HEK293T (cell line): ENCODE results near the gene LAG3.
A peak's percentile ranks its signal among the peaks of the same experiment; 100 is the strongest.
"Not testable (repeated sequence)": the region's sequence is repeated elsewhere in the genome, so short reads cannot be mapped to it uniquely, and the experiment has no call there.

Source experiments
- CTCF ChIA-PET: fragments of 350-600 bp; formaldehyde crosslinking; extraction: SDS; loops from one replicate; lab custom pipeline; 2021; ENCODE audit warnings: antibody characterized with exemption, inconsistent platforms; lab: Yijun Ruan, JAX
- POLR2A ChIA-PET: fragments of 350-600 bp; formaldehyde crosslinking; extraction: SDS; loops from one replicate; lab custom pipeline; 2020; ENCODE audit warnings: antibody characterized with exemption, inconsistent platforms; lab: Yijun Ruan, JAX
- DNase-seq: peaks from one replicate; pipeline ENCODE4 v3.0.0; 2012; ENCODE audit warnings: mixed read lengths; ENCODE audit errors: extremely low spot score
- ARNT ChIP-seq: fragments of 450-650 bp; IDR thresholded peaks from 2 replicates; pipeline ENCODE4 v1.6.1; 2017; ENCODE audit warnings: mild to moderate bottlenecking
- BHLHE40 ChIP-seq: fragments of 450-650 bp; IDR thresholded peaks from 2 replicates; pipeline ENCODE4 v1.6.1; 2016; ENCODE audit warnings: mild to moderate bottlenecking, moderate library complexity, borderline replicate concordance
- CTBP1 ChIP-seq: fragments of 450-650 bp; IDR thresholded peaks from 2 replicates; pipeline ENCODE4 v1.6.1; 2016; ENCODE audit warnings: borderline replicate concordance
- ELF4 ChIP-seq: fragments of 450-650 bp; IDR thresholded peaks from 2 replicates; pipeline ENCODE4 v1.6.1; 2017; ENCODE audit warnings: antibody characterized with exemption
- FOXA1 ChIP-seq: fragments of 450-650 bp; IDR thresholded peaks from 2 replicates; pipeline ENCODE4 v1.6.1; 2016; ENCODE audit warnings: mild to moderate bottlenecking
- FOXK2 ChIP-seq: fragments of 450-650 bp; IDR thresholded peaks from 2 replicates; pipeline ENCODE4 v1.6.1; 2016; ENCODE audit warnings: mild to moderate bottlenecking
- FOXM1 ChIP-seq: fragments of 450-650 bp; IDR thresholded peaks from 2 replicates; pipeline ENCODE4 v1.6.1; 2017; ENCODE audit warnings: mild to moderate bottlenecking, borderline replicate concordance
- HDGF ChIP-seq: fragments of 450-650 bp; IDR thresholded peaks from 2 replicates; pipeline ENCODE4 v1.6.1; 2017; ENCODE audit warnings: antibody characterized with exemption, borderline replicate concordance
- L3MBTL2 ChIP-seq: fragments of 450-650 bp; conservative IDR thresholded peaks from 2 replicates; pipeline ENCODE4 v1.6.1; 2016; ENCODE audit warnings: mild to moderate bottlenecking
- LEF1 ChIP-seq: fragments of 450-650 bp; IDR thresholded peaks from 2 replicates; pipeline ENCODE4 v1.6.1; 2017; ENCODE audit warnings: mild to moderate bottlenecking, borderline replicate concordance
- NFRKB ChIP-seq: fragments of 450-650 bp; IDR thresholded peaks from 2 replicates; pipeline ENCODE4 v1.6.1; 2016; ENCODE audit warnings: mild to moderate bottlenecking, moderate library complexity
- SP1 ChIP-seq: fragments of 450-650 bp; IDR thresholded peaks from 2 replicates; pipeline ENCODE4 v1.6.1; 2017
- SUZ12 ChIP-seq: fragments of 450-650 bp; IDR thresholded peaks from 2 replicates; pipeline ENCODE4 v1.6.1; 2016; ENCODE audit warnings: mild to moderate bottlenecking
- TARDBP ChIP-seq: fragments of 450-650 bp; IDR thresholded peaks from 2 replicates; pipeline ENCODE4 v1.6.1; 2016
- ZNF384 ChIP-seq: fragments of 450-650 bp; IDR thresholded peaks from 2 replicates; pipeline ENCODE4 v1.6.1; 2016
- TF ChIP-seq, protein P1 (sequence below): fragments of 450-650 bp; IDR thresholded peaks from 2 replicates; pipeline ENCODE4 v1.6.1; 2016

LAG3 gene

DNA sequence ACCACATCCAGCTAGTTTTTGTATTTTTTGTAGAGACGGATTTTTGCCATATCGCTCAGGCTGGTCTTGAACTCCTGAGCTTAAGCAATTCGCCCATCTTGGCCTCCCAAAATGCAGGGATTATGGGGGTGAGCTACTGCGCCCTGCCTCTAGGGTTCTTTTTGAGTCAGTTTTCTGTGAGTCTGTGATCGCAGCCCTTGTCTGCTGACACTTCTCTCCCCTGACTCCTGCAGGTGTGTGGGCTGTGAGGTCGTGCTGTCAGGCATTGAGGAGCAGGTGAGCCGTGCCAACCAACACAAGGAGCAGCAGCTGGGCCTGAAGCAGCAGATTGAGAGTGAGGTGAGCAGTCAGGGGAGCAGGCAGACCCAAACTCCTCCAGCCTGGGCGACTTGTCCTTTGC, 42.2 kb upstream of the LAG3 start:
- TF ChIP-seq L3MBTL2, result no peak
- TF ChIP-seq FOXK2, result no peak
- no peak for TF ChIP-seq BHLHE40
- TF ChIP-seq, protein P1, sequence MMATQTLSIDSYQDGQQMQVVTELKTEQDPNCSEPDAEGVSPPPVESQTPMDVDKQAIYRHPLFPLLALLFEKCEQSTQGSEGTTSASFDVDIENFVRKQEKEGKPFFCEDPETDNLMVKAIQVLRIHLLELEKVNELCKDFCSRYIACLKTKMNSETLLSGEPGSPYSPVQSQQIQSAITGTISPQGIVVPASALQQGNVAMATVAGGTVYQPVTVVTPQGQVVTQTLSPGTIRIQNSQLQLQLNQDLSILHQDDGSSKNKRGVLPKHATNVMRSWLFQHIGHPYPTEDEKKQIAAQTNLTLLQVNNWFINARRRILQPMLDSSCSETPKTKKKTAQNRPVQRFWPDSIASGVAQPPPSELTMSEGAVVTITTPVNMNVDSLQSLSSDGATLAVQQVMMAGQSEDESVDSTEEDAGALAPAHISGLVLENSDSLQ, result no peak
- no peak for TF ChIP-seq NFRKB
- no peak for TF ChIP-seq LEF1
- TF ChIP-seq CTBP1, result no peak
- TF ChIP-seq HDGF, result no peak
- no peak for TF ChIP-seq SUZ12
- DNase-seq, result no peak
- CTCF ChIA-PET, result no interaction called here
- POLR2A ChIA-PET, result interaction anchor here (1.1 to 1.6 kb wide), 2 partner anchors 23 to 41 kb away, joined by 3 to 7 read pairs; partner anchors contain the start of genes MLF2 and ZNF384

- no peak for DNase-seq
- ChIA-PET CTCF (interaction anchor here (0.6 to 1.6 kb wide), 3 partner anchors 18 to 382 kb away, joined by 3 to 7 read pairs (median 3); partner anchors contain the start of genes MLF2 and PTMS), POLR2A (interaction anchor here (1.2 to 4.8 kb wide), 2 partner anchors 11 to 18 kb away, joined by 5 to 18 read pairs; partner anchors contain the start of gene MLF2)
- no peak for TF ChIP-seq ARNT
- no peak for TF ChIP-seq L3MBTL2
- no peak for TF ChIP-seq CTBP1
- no peak for TF ChIP-seq ZNF384
- TF ChIP-seq FOXK2, result no peak
- no peak for TF ChIP-seq HDGF
- TF ChIP-seq NFRKB, result no peak
- TF ChIP-seq SP1, result no peak
- no peak for TF ChIP-seq SUZ12
- no peak for TF ChIP-seq TARDBP
- TF ChIP-seq LEF1, result no peak
- no peak for TF ChIP-seq BHLHE40
- no peak for TF ChIP-seq ELF4
- TF ChIP-seq FOXM1, result no peak
- TF ChIP-seq, protein P1, result no peak
- no peak for TF ChIP-seq FOXA1
These were observed 37.6 kb upstream of the LAG3 start for GRCh38 chr12:6734506-6735387.

DNA sequence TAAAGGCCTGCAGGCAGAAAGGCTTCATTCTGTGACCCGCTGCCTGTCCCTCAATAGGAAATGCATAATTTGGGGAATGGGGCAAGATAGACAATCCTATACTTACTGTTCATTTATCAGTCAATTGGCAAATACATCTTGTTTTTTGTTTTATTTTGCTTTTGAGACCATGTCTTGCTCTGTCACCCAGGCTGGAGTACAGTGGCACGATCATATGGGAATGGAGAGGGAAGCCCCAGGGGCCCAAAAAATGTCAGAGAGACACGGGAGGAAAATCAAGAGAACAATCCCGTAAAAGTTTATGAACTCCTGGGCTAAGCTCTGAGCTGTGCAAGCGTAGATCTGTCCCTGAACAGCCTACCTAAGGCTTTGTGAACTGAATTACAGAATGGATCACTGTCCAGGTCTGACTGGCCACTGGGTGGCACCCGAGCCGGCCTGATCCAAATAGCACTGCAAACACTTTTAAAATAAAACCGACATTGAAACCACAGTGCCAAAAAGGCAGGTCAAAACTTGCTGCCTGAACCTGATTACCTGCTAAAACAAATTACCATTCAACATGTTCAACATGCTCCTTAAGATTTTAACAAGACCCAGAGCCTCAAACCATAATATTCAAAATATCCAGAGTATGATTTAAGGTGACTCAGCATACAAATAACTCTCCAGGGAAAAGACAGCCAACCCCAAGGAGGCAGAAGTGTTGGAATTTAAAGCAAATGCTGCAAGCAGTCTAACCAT, 36.7 kb upstream of the LAG3 start:
- peak; percentile 63 for DNase-seq
- ChIA-PET CTCF (no interaction called here), POLR2A (interaction anchor here (1.2 to 4.8 kb wide), 3 partner anchors 11 to 17 kb away, joined by 4 to 18 read pairs (median 5); partner anchors contain the start of genes COPS7A and MLF2)
- TF ChIP-seq ARNT (no peak), FOXM1 (no peak), FOXA1 (no peak), ZNF384 (no peak), LEF1 (no peak), BHLHE40 (no peak), TARDBP (no peak), HDGF (no peak), CTBP1 (no peak)

DNA sequence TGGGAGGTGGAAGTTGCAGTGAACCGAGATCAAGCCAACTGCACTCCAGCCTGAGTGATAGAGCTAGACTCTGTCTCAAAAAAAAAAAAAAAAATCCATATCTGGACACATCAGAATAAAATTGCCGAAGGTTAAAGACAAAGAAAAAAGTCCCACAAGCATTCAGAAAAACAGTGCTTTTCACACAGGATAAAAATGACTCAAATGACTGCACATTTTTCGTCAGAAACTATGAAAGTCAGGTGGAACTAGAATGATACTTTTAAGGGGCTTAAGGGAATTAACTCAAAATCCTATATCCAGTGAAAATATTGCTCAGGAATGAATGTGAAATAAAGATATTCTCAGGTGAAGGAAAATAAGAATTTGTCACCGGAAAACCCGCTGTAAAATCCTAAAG, 35.6 kb upstream of the LAG3 start:
- no peak for TF ChIP-seq ELF4
- TF ChIP-seq CTBP1, result no peak
- TF ChIP-seq HDGF, result no peak
- no peak for TF ChIP-seq NFRKB
- no peak for TF ChIP-seq LEF1
- TF ChIP-seq FOXM1, result no peak
- TF ChIP-seq L3MBTL2, result no peak
- no peak for TF ChIP-seq TARDBP
- TF ChIP-seq ARNT, result no peak
- no peak for TF ChIP-seq FOXK2
- TF ChIP-seq SP1, result no peak
- TF ChIP-seq SUZ12, result no peak
- TF ChIP-seq, protein P1, result no peak
- no peak for TF ChIP-seq BHLHE40
- no peak for TF ChIP-seq FOXA1
- TF ChIP-seq ZNF384, result no peak
- DNase-seq, result no peak
- CTCF ChIA-PET, result interaction anchor here (1.4 kb wide), 1 partner anchor 88 kb away, joined by 3 read pairs; no protein-coding TSS in a partner anchor
- POLR2A ChIA-PET, result interaction anchor here (1.3 to 4.8 kb wide), 3 partner anchors 13 to 88 kb away, joined by 4 to 18 read pairs (median 6); partner anchors contain the start of genes COPS7A and MLF2

- DNase-seq, CTCF ChIA-PET, POLR2A ChIA-PET: not testable (repeated sequence)
These were observed 30.2 kb upstream of the LAG3 start for GRCh38 chr12:6742080-6742479.
